OCI-LY7 (cell line): ENCODE measurements around the gene HMG20B. TPM values are rescaled to one million over a fixed set of nuclear protein-coding genes. Genes with fewer than 3 reads are reported as not detected.
A peak's percentile ranks its signal among the peaks of the same experiment; 100 is the strongest.

Experiments
- BruUV-seq: library from RNA; stranded (reverse); fragments of 400-500 nt; replicated peaks from 2 replicates; lab custom pipeline; 2021; lab: Mats Ljungman, UMichigan
- CTCF ChIA-PET: fragments of 300-600 bp; sonication (Branson Sonifier 250); formaldehyde crosslinking; loops from one replicate; lab custom pipeline; 2022; ENCODE audit warnings: antibody characterized with exemption; ENCODE audit not compliant: unreplicated experiment; lab: Charles Lee
- POLR2A ChIA-PET: fragments of 300-600 bp; sonication (Branson Sonifier 250); formaldehyde crosslinking; loops from one replicate; lab custom pipeline; 2022; ENCODE audit warnings: antibody characterized with exemption; lab: Charles Lee
- DNase-seq: peaks from one replicate; pipeline ENCODE4 v3.0.0-alpha.2; 2015; ENCODE audit warnings: low spot score
- H2AFZ ChIP-seq: fragments of 200-600 bp; sonication (generic), shearing (Covaris generic); 2 replicates; pipeline ENCODE4 v1.6.1; 2014; ENCODE audit warnings: mild to moderate bottlenecking, antibody characterized with exemption, low read length, moderate library complexity
- H3K27ac ChIP-seq: fragments of 200-600 bp; sonication (generic); 2 replicates; pipeline ENCODE4 v1.5.1; 2014; ENCODE audit warnings: mixed run types, low read depth, mild to moderate bottlenecking, moderate library complexity, low read length, inconsistent platforms; ENCODE audit not compliant: poor library complexity, severe bottlenecking
- H3K36me3 ChIP-seq: fragments of 200-600 bp; sonication (generic); 2 replicates; pipeline ENCODE4 v1.6.1; 2014; ENCODE audit warnings: mild to moderate bottlenecking, antibody characterized with exemption, low read length, moderate library complexity, mixed read lengths; ENCODE audit not compliant: insufficient read depth
- H3K4me1 ChIP-seq: fragments of 200-600 bp; sonication (generic); 2 replicates; pipeline ENCODE4 v1.5.1; 2014; ENCODE audit warnings: mild to moderate bottlenecking, low read length; ENCODE audit not compliant: insufficient read depth, poor library complexity, severe bottlenecking
- H3K4me2 ChIP-seq: fragments of 200-600 bp; sonication (generic); 2 replicates; pipeline ENCODE4 v1.6.1; 2014; ENCODE audit warnings: mild to moderate bottlenecking, low read length
- H3K4me3 ChIP-seq: fragments of 200-600 bp; sonication (generic); 2 replicates; pipeline ENCODE4 v1.5.1; 2014; ENCODE audit warnings: mild to moderate bottlenecking, low read depth, low read length; ENCODE audit not compliant: poor library complexity, severe bottlenecking
- H3K79me2 ChIP-seq: fragments of 200-600 bp; sonication (generic); 2 replicates; pipeline ENCODE4 v1.6.1; 2016; ENCODE audit warnings: low read depth, mild to moderate bottlenecking, low read length, moderate library complexity, mixed read lengths; ENCODE audit not compliant: insufficient read depth
- H3K9me2 ChIP-seq: fragments of 200-600 bp; sonication (generic); 2 replicates; pipeline ENCODE4 v1.6.1; 2016; ENCODE audit warnings: mild to moderate bottlenecking, low read length, mixed read lengths; ENCODE audit not compliant: insufficient read depth
- H3K9me3 ChIP-seq: fragments of 200-600 bp; sonication (generic); 2 replicates; pipeline ENCODE4 v1.6.1; 2014; ENCODE audit warnings: mild to moderate bottlenecking, mixed run types, low read length, mixed read lengths
- H4K20me1 ChIP-seq: fragments of 200-600 bp; sonication (generic); 2 replicates; pipeline ENCODE4 v1.6.1; 2014; ENCODE audit warnings: mild to moderate bottlenecking, antibody characterized with exemption, low read length, moderate library complexity, mixed read lengths; ENCODE audit not compliant: insufficient read depth
- CTCF ChIP-seq: fragments of 200-600 bp; sonication (generic); conservative IDR thresholded peaks from 2 replicates; pipeline ENCODE4 v1.5.1; 2014; ENCODE audit warnings: mild to moderate bottlenecking, antibody characterized with exemption, low read length, moderate library complexity, mixed read lengths
- EZH2phosphoT487 ChIP-seq: fragments of 200-600 bp; sonication (generic); IDR thresholded peaks from 2 replicates; pipeline ENCODE4 v1.6.1; 2018; ENCODE audit warnings: low read depth, borderline replicate concordance, mild to moderate bottlenecking, mixed run types, antibody characterized with exemption, low read length, moderate library complexity, mixed read lengths
- intact Hi-C: fragments of 100-400 bp; cut with micrococcal nuclease; formaldehyde crosslinking; loops from one replicate; pipeline ENCODE4 v1.10.0; 2022; ENCODE audit not compliant: unreplicated experiment
- total RNA-seq, 2 experiments: library from RNA; depleted of rRNA in 1 of 2; stranded (reverse); fragments of >200 nt in 1 of 2; shearing (Covaris generic) in 1 of 2; gene quantifications; 2 replicates each; pipeline ENCODE4 v1.2.3, GENCODE V29; 2014 to 2022

The HMG20B gene
- total RNA-seq, 2 experiments from 2014 or later, result 91.0 to 119 TPM

GRCh38 chr19:3575949-3576673, 3.4 kb downstream of the HMG20B start:
- DNase-seq, result no peak
- Histone ChIP-seq H4K20me1 (no peaks in the 10 kb centered on the region), H3K4me1 (peaks cover 6% of the 10 kb centered on the region), H3K79me2 (peaks cover 5% of the 10 kb centered on the region; the same call in 1 of the 2 replicates), H3K9me3 (no peaks in the 10 kb centered on the region), H3K4me3 (no peak overlapping the region), H3K9me2 (no peaks in the 10 kb centered on the region), H3K4me2 (peak overlapping the region; percentile 18; the same call in 1 of the 2 replicates), H2AFZ (no peak overlapping the region), H3K27ac (no peak overlapping the region), H3K36me3 (peaks cover 25% of the 10 kb centered on the region)
- POLR2A ChIA-PET, result no interaction called here
- CTCF ChIA-PET, result no interaction called here
- intact Hi-C loops, result no loop called here
- TF ChIP-seq CTCF (no peak), EZH2phosphoT487 (no peak)
- no TSS peak for BruUV-seq

- DNase-seq, result no peak
- intact Hi-C loops, result no loop called here
Observed at GRCh38 chr19:3576696-3577443, 4.1 kb downstream of the HMG20B start.

More at GRCh38 chr19:3576696-3577443, 4.1 kb downstream of the HMG20B start:
- Histone ChIP-seq H2AFZ (no peak overlapping the region), H3K27ac (no peak overlapping the region), H3K4me2 (peak overlapping the region; percentile 18; the same call in 1 of the 2 replicates), H4K20me1 (no peaks in the 10 kb centered on the region), H3K9me2 (no peaks in the 10 kb centered on the region), H3K9me3 (no peaks in the 10 kb centered on the region), H3K79me2 (peaks cover 5% of the 10 kb centered on the region; the same call in 1 of the 2 replicates), H3K4me1 (peaks cover 5% of the 10 kb centered on the region), H3K36me3 (peaks cover 25% of the 10 kb centered on the region), H3K4me3 (no peak overlapping the region)
- TF ChIP-seq CTCF (no peak), EZH2phosphoT487 (no peak)
- ChIA-PET CTCF (no interaction called here), POLR2A (no interaction called here)
- BruUV-seq, result no TSS peak
